ENCODE data around the gene TTLL3. TPM values are rescaled to one million over a fixed set of nuclear protein-coding genes. Genes with fewer than 3 reads are reported as not detected.

Gene TTLL3
- total RNA-seq, 4 donors from 2014 or later, result 36.5 to 125 (median 70.0) TPM

DNA sequence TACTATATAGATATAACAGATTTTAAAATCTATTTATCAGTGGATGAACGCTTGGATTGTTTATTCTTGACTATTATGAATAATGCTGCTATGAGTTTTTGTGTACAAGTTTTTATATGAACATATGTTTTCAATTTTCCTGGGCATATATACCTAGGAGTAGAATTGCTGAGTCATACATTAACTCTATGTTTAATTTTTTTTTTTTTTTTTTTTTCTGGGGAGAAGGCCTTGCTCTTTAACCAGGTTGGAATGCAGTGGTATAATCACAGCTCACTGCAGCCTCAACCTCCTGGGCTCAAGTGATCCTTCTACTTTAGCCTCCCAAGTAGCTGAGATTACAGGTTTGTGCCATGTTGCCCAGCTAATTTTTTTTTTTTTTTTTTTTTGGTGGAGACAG is 60.9 kb downstream of the TTLL3 start:
- TF ChIP-seq, protein P1, sequence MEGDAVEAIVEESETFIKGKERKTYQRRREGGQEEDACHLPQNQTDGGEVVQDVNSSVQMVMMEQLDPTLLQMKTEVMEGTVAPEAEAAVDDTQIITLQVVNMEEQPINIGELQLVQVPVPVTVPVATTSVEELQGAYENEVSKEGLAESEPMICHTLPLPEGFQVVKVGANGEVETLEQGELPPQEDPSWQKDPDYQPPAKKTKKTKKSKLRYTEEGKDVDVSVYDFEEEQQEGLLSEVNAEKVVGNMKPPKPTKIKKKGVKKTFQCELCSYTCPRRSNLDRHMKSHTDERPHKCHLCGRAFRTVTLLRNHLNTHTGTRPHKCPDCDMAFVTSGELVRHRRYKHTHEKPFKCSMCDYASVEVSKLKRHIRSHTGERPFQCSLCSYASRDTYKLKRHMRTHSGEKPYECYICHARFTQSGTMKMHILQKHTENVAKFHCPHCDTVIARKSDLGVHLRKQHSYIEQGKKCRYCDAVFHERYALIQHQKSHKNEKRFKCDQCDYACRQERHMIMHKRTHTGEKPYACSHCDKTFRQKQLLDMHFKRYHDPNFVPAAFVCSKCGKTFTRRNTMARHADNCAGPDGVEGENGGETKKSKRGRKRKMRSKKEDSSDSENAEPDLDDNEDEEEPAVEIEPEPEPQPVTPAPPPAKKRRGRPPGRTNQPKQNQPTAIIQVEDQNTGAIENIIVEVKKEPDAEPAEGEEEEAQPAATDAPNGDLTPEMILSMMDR (IDR thresholded peaks at IDR 0.05; ENCODE audit: low read depth), result no peak

DNA sequence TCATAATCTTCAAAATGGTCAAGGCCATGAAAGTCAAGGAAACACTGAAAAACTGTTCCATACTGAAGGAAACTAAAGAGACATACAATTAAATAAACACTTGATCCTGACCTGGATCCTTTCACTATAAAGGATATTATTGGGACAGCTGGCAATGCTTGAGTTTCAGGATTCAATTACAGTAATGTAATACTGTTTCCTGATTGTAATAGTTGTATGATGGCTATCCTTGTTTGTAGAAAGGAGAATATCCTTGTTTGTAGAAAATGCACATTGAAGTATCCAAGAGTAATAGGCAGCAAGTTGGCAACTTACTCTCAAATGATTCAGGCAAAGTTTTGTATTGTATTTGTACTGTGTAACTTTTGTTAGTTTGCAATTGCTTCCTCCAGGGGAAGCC is 65.4 kb downstream of the TTLL3 start:
- TF ChIP-seq, protein P1 (IDR thresholded peaks at IDR 0.05; ENCODE audit: low read depth), result no peak

DNA sequence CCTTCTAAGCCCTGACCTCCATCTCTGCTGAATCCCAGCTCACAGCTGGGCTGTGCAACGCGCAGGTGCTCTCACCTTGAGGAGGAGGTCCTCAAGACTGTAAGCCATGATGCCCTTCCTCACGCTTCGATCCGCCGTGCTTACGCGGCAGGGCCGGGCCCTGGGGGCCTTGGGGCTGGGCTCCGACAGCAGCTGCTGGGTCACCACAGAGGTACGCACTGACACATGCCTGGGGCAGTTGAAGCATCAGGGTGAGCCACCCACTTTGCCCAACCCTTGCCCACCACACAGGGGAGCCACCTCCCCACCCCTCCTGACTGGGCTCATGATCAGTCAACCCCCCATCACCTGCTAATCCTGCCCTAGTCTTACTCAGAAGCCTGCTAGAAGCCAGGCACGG is 66.9 kb downstream of the TTLL3 start:
- TF ChIP-seq, protein P1 (IDR thresholded peaks at IDR 0.05; ENCODE audit: low read depth), result no peak

DNA sequence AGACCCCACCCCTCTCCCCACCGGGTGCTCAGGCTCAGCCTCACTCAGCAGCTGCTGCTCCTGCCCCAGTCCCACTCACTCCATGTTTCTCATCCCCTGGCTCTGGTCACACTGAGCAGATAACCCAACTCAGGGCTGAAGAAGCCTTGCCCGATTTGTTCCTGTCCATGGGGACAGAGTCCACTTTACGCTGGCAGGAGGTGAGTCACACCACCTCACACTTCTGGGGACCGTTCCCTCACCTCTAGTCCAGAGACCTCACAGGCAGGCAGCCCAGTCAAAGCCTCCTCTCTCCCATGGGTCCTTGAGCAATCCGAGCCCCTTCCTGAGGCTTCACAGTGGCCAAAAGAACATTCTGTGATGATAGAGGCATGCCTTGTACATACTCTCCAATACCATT is 68.6 kb downstream of the TTLL3 start:
- TF ChIP-seq, protein P1 (IDR thresholded peaks at IDR 0.05; ENCODE audit: low read depth), result no peak

DNA sequence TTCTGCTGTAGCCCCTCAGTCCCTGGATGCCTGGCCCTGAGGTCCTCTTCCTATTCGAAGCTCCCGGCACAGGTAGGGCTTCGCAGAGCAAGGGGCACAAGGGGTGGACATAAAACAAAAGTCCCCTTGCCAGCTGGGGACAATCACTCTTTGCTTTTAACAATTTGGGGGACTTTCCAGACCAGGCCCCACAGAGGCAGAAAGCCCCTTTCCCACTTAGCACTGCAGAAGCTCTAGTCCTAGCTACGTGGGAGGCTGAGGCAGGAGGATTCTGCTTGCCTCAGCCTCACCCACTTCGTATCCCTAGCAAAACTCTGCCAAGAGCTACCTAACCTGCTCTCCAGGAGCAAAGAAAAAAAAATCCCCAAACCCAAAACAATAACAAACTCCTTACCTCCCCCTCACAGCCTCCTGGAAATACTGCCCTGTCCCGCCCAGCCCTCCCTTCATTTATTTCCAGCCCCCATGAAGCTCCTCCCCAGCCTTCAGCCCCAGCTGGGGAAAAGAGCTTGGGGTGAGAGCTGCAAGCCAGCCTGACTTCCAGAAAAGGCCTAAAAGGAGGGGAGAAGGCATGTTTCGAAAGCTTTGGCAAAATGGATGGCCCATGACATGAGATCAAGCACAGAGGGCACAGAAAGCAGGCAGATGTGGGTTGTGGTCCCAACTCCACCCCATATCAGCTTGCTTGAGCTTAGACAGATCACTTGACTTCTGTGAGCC is 69.9 kb downstream of the TTLL3 start, which contains the start of gene CIDEC:
CIDEC (minus strand) TSS at position 424 of the 720 bp plus-strand sequence. CDS start 1,767 bp downstream, outside the sequence.
- TF ChIP-seq, protein P1 (IDR thresholded peaks at IDR 0.05; ENCODE audit: low read depth), result no peak

DNA sequence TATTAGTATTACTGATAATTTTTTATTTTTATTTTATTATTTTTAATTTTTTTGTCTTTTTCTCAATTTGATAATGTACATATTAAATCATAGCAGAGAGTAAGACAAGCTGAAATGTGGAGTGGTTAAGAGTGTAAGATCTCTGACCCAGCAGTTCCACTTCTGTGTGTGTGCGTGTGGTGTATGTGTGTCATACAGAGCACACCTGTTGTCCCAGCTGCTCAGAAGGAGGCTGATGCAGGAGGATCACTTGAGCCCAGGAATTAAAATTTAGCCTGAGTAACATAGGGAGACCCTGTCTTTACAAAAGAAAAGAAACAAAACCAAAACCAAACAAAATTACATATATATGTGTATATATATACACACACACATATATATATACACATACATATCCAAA is 71.4 kb downstream of the TTLL3 start:
- TF ChIP-seq, protein P1 (IDR thresholded peaks at IDR 0.05; ENCODE audit: low read depth), result no peak

DNA sequence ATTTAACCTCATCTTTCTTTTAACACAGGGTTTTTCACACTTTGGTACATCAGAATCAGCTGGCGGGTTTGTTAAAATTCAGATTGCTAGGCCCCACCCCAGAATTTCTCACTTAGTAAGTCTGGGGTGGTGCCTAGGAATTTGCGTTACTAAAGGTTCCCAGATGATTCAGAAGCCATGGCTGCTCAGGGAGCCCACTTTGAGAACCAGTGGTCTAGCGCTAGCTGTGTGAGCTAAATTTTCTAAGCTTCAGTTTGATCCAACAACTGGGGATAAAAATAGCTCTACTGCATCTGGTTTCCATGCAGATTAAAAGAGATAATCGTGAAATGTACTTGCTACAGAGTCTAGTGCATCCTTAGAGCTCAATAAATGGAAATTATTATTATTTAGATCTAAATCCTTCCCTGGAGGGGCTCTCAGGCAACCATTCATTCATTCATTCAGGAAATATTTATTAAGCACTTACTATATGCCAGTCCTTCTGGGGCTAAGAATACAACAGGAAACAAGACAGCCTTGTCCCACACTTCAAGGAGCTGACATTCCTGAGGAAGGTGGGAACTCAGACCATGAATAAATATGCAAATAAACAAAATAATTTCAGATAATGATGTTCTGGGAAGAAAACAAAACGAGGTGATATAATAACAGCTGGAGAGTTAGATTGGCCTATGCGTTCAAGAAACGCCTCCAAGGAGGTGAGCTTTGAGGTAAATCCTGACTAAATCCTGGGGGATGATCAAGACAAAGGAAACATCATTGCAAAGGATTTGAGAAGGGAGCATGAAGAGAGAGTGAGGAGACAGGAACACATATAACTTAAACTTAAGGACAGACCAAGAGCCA is 73.9 kb downstream of the TTLL3 start:
- TF ChIP-seq, protein P1 (IDR thresholded peaks at IDR 0.05; ENCODE audit: low read depth), result no peak

All from subcutaneous adipose tissue (tissue), 4 donors.